Trophoblast cell (in vitro differentiated cells and primary cell): ENCODE measurements around the gene GRB2.
A peak's percentile ranks its signal among the peaks of the same experiment; 100 is the strongest.

Experiments used
- DNase-seq, 2 donors: peaks; one replicate each; pipeline ENCODE4 v3.0.0-alpha.2; 2016
- H2AFZ ChIP-seq: 2 replicates; pipeline ENCODE4 v1.6.1; 2013; ENCODE audit warnings: low read length, moderate library complexity, mild to moderate bottlenecking; ENCODE audit not compliant: insufficient read depth, poor library complexity
- H2AK5ac ChIP-seq: 2 replicates; pipeline ENCODE4 v1.6.1; 2013; ENCODE audit warnings: mild to moderate bottlenecking, low read length
- H2BK120ac ChIP-seq: 2 replicates; pipeline ENCODE4 v1.6.1; 2013; ENCODE audit warnings: low read length, mild to moderate bottlenecking, moderate library complexity; ENCODE audit not compliant: insufficient read depth, poor library complexity
- H2BK12ac ChIP-seq: 2 replicates; pipeline ENCODE4 v1.6.1; 2013; ENCODE audit warnings: mild to moderate bottlenecking, low read length, moderate library complexity
- H2BK5ac ChIP-seq: 2 replicates; pipeline ENCODE4 v1.6.1; 2013; ENCODE audit warnings: low read length, low read depth, moderate library complexity, mild to moderate bottlenecking; ENCODE audit not compliant: poor library complexity
- H3K14ac ChIP-seq: 2 replicates; pipeline ENCODE4 v1.6.1; 2013; ENCODE audit warnings: mild to moderate bottlenecking, low read length
- H3K18ac ChIP-seq: 2 replicates; pipeline ENCODE4 v1.6.1; 2013; ENCODE audit warnings: mild to moderate bottlenecking, low read length
- H3K23ac ChIP-seq: 2 replicates; pipeline ENCODE4 v1.6.1; 2013; ENCODE audit warnings: low read length
- H3K27ac ChIP-seq: 2 replicates; pipeline ENCODE4 v1.5.1; 2013; ENCODE audit warnings: low read depth, mild to moderate bottlenecking, inconsistent platforms, low read length, moderate library complexity
- H3K27me3 ChIP-seq: 2 replicates; pipeline ENCODE4 v1.6.1; 2013; ENCODE audit warnings: inconsistent platforms, mild to moderate bottlenecking, low read length, moderate library complexity; ENCODE audit not compliant: insufficient read depth
- H3K36me3 ChIP-seq, 2 experiments: 1 replicate in 1 of 2; 2 replicates in 1 of 2; pipeline ENCODE4 v1.6.1; 2013; ENCODE audit warnings: low read length in 2 of 2, mild to moderate bottlenecking in 2 of 2, moderate library complexity in 1 of 2; ENCODE audit not compliant: insufficient read depth in 2 of 2, control insufficient read depth in 1 of 2
- H3K4ac ChIP-seq: 2 replicates; pipeline ENCODE4 v1.6.1; 2013; ENCODE audit warnings: low read depth, mild to moderate bottlenecking, low read length, moderate library complexity
- H3K4me1 ChIP-seq, 2 experiments: 1 replicate in 1 of 2; 2 replicates in 1 of 2; pipeline ENCODE4 v1.6.1; 2013; ENCODE audit warnings: low read length in 2 of 2, mild to moderate bottlenecking in 2 of 2, moderate library complexity in 1 of 2; ENCODE audit not compliant: insufficient read depth in 2 of 2, control insufficient read depth in 1 of 2
- H3K4me2 ChIP-seq: 2 replicates; pipeline ENCODE4 v1.6.1; 2013; ENCODE audit warnings: inconsistent platforms, mild to moderate bottlenecking, low read length, moderate library complexity
- H3K4me3 ChIP-seq: 2 replicates; pipeline ENCODE4 v1.5.1; 2013; ENCODE audit warnings: mild to moderate bottlenecking, low read depth, low read length, inconsistent platforms
- H3K79me1 ChIP-seq: one replicate; pipeline ENCODE4 v1.6.1; 2013; ENCODE audit warnings: low read length
- H3K79me2 ChIP-seq: 2 replicates; pipeline ENCODE4 v1.6.1; 2013; ENCODE audit warnings: low read length, mild to moderate bottlenecking; ENCODE audit not compliant: control insufficient read depth, insufficient read depth, poor library complexity
- H3K9ac ChIP-seq: 2 replicates; pipeline ENCODE4 v1.6.1; 2013; ENCODE audit warnings: mild to moderate bottlenecking, low read length
- H3K9me3 ChIP-seq: 2 replicates; pipeline ENCODE4 v1.6.1; 2013; ENCODE audit warnings: low read depth, mild to moderate bottlenecking, control low read depth, inconsistent platforms, low read length; ENCODE audit not compliant: insufficient read depth
- H4K12ac ChIP-seq: 2 replicates; pipeline ENCODE4 v1.6.1; 2013; ENCODE audit warnings: low read depth, mild to moderate bottlenecking, low read length, moderate library complexity
- H4K8ac ChIP-seq: 2 replicates; pipeline ENCODE4 v1.6.1; 2013; ENCODE audit warnings: low read depth, mild to moderate bottlenecking, low read length, moderate library complexity
- H4K91ac ChIP-seq: one replicate; pipeline ENCODE4 v1.6.1; 2013; ENCODE audit warnings: low read depth, mild to moderate bottlenecking, low read length, moderate library complexity
- WGBS: extraction: QIAGEN DNeasy Blood & Tissue Kit; methylation state at CpG from one replicate; pipeline ENCODE4 v1.1.7; 2013; ENCODE audit warnings: missing lambda C conversion rate; ENCODE audit not compliant: insufficient read length, insufficient coverage; ENCODE audit errors: extremely low coverage; 5-methylcytosine and 5-hydroxymethylcytosine counted together

The GRB2 gene

DNA sequence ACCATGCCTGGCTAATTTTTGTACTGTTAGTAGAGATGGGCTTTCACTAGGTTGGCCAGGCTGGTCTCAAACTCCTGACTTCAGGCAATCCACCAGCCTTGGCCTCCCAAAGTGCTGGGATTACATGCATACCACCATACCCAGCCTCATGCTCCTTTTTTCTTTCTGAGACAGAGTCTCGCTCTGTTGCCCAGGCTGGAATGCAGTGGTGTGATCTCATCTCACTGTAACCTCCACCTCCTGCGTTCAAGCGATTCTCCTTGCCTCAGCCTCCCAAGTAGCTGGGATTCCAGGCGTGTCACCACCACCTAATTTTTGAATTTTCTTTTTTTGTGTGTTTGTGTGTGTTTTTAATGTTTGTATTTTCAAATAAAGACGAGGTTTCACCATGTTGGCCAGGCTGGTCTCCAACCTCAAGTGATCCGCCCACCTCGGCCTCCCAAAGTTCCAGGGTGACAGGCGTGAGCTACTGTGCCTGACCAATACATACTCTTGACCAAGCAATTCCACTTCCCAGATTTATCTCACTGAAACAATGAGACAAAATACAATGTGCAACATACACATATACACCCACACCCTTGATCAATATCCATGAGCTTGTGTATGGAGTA, 5.0 kb downstream of the GRB2 start:
- Histone ChIP-seq H3K14ac (no peak overlapping the region), H3K4me3 (no peak overlapping the region), H2BK5ac (no peak overlapping the region), H3K27me3 (no peaks in the 10 kb centered on the region), H3K23ac (no peak overlapping the region), H2AK5ac (no peak overlapping the region), H2BK12ac (no peak overlapping the region), H3K27ac (no peak overlapping the region), H3K4me1 (peaks cover 0 to 5% of the 10 kb centered on the region in 2 experiments), H3K79me2 (peaks cover 31% of the 10 kb centered on the region), H2BK120ac (no peak overlapping the region), H3K18ac (no peak overlapping the region), H3K9ac (no peak overlapping the region), H3K36me3 (no peaks in the 10 kb centered on the region), H2AFZ (no peak overlapping the region), H3K4me2 (no peak overlapping the region), H4K91ac (no peak overlapping the region), H4K12ac (no peak overlapping the region), H3K4ac (peak overlapping the region; percentile 87), H3K9me3 (no peaks in the 10 kb centered on the region), H3K79me1 (peaks cover 5% of the 10 kb centered on the region), H4K8ac (no peak overlapping the region)
- peak; percentile 63 to 84 for DNase-seq
- no CpG with 5 or more reads among the region's 8 CpGs for WGBS

DNA sequence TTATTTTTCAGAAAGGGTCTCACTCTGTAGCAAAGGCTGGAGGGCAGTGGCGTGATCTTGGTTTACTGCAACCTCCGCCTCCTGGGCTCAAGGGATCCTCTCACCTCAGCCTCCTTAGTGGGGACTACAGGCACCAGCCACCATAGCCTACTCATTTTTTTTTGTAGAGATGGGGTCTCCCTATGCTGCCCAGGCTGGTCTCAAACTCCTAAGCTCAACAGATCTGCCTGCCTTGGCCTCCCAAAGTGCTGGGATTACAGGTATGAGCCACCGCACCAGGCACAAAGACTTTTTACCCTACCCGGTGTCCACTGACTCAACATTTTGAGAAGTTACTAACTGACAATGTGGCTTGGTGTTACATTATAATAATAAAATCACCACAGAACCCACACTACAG, 7.2 kb downstream of the GRB2 start:
- no peak overlapping the region for H2BK5ac ChIP-seq
- H2AFZ ChIP-seq = no peak overlapping the region
- H3K4ac ChIP-seq = peak overlapping the region; percentile 76
- H3K79me2 ChIP-seq = peaks cover 29% of the 10 kb centered on the region
- no peak overlapping the region for H3K14ac ChIP-seq
- no peak overlapping the region for H4K91ac ChIP-seq
- H3K18ac ChIP-seq = no peak overlapping the region
- H2BK120ac ChIP-seq = no peak overlapping the region
- H2AK5ac ChIP-seq = no peak overlapping the region
- peaks cover 7% of the 10 kb centered on the region for H3K79me1 ChIP-seq
- DNase-seq = no peak
- no peak overlapping the region for H3K27ac ChIP-seq
- H3K9ac ChIP-seq = no peak overlapping the region
- H2BK12ac ChIP-seq = no peak overlapping the region
- no peak overlapping the region for H4K8ac ChIP-seq
- H3K36me3 ChIP-seq = no peaks in the 10 kb centered on the region
- WGBS = no CpG with 5 or more reads among the region's 4 CpGs
- no peaks in the 10 kb centered on the region for H3K9me3 ChIP-seq
- H3K4me2 ChIP-seq = no peak overlapping the region
- H3K4me3 ChIP-seq = no peak overlapping the region
- peaks cover 0 to 8% of the 10 kb centered on the region in 2 experiments for H3K4me1 ChIP-seq
- no peak overlapping the region for H4K12ac ChIP-seq
- no peak overlapping the region for H3K23ac ChIP-seq
- no peaks in the 10 kb centered on the region for H3K27me3 ChIP-seq

DNA sequence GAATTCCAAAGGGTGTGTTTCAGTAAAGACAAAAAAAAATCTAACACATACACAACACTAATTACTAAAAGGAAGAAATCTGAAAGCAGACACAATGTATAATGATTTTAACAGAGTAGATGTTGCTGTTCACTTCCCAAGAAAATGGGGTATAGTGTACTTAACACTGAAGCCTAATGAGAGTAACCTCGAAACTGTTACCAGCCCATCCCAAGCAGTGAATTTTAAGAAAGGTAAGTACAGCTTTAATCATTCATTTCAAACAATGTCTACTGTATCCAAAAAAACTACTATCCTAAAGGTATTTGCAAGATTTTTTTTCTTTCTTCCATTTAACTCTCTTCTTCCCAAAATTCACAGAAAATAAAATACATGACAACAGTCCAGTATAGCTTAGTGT, 8.3 kb downstream of the GRB2 start:
- no peak overlapping the region for H3K4me3 ChIP-seq
- no peak overlapping the region for H3K23ac ChIP-seq

DNA sequence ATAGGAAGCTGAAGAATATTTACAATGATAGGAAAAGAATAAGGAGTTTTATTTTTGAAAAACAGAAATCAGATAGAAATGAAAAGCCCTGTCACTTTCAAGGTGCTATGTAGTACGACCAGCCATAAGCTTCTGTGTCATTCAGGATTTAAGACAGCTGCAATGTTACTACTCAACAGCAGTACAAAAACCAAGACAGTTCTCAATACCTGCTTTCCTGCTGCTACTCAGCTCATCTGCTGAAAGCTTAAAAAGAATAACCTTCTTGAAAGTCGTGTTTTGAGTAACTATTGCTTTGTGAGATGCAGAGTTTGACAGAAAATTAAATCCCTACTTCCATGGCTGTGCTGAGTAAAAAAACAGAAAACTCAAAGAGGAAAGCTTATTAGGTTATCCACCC, 8.7 kb downstream of the GRB2 start:
- Histone ChIP-seq H3K4ac (no peak overlapping the region), H2BK120ac (no peak overlapping the region), H3K4me1 (peaks cover 0 to 8% of the 10 kb centered on the region in 2 experiments), H3K23ac (no peak overlapping the region), H3K4me2 (no peak overlapping the region), H3K79me1 (peaks cover 8% of the 10 kb centered on the region), H3K36me3 (no peaks in the 10 kb centered on the region), H2BK5ac (no peak overlapping the region), H3K4me3 (no peak overlapping the region), H4K91ac (no peak overlapping the region), H3K18ac (no peak overlapping the region), H2AFZ (no peak overlapping the region), H3K9ac (no peak overlapping the region), H2BK12ac (no peak overlapping the region), H3K14ac (no peak overlapping the region), H4K8ac (no peak overlapping the region), H3K27me3 (no peaks in the 10 kb centered on the region), H3K27ac (no peak overlapping the region), H3K9me3 (no peaks in the 10 kb centered on the region), H2AK5ac (no peak overlapping the region), H3K79me2 (peaks cover 26% of the 10 kb centered on the region), H4K12ac (no peak overlapping the region)
- WGBS = no CpG with 5 or more reads among the region's 2 CpGs
- DNase-seq = no peak

More for the DNA sequence above, 8.3 kb downstream of the GRB2 start:
- no peak overlapping the region for H3K14ac ChIP-seq
- H2BK5ac ChIP-seq = no peak overlapping the region
- no peak overlapping the region for H3K27ac ChIP-seq
- no peak overlapping the region for H4K8ac ChIP-seq
- no peak overlapping the region for H2BK120ac ChIP-seq
- no peak overlapping the region for H3K9ac ChIP-seq
- no peak overlapping the region for H3K4ac ChIP-seq
- no peak for DNase-seq
- H3K18ac ChIP-seq = no peak overlapping the region
- WGBS = no CpG with 5 or more reads among the region's 1 CpG
- peaks cover 26% of the 10 kb centered on the region for H3K79me2 ChIP-seq
- H3K4me2 ChIP-seq = no peak overlapping the region
- no peaks in the 10 kb centered on the region for H3K27me3 ChIP-seq
- H3K9me3 ChIP-seq = no peaks in the 10 kb centered on the region
- H3K36me3 ChIP-seq = no peaks in the 10 kb centered on the region
- H3K4me1 ChIP-seq = peaks cover 0 to 8% of the 10 kb centered on the region in 2 experiments
- no peak overlapping the region for H2AK5ac ChIP-seq
- no peak overlapping the region for H2BK12ac ChIP-seq
- no peak overlapping the region for H4K91ac ChIP-seq
- H3K79me1 ChIP-seq = peaks cover 8% of the 10 kb centered on the region
- no peak overlapping the region for H2AFZ ChIP-seq
- no peak overlapping the region for H4K12ac ChIP-seq
